WTC11 (cell line): ENCODE results near the gene MYLK.

ENCODE experiments used
- ATF1 ChIP-seq: sonication (generic); formaldehyde crosslinking; IDR thresholded peaks from 2 replicates; pipeline ENCODE4 v1.8.1; 2023; ENCODE audit warnings: mild to moderate bottlenecking, moderate library complexity, missing genetic modification reagents
- CBFB ChIP-seq: sonication (generic); formaldehyde crosslinking; IDR thresholded peaks from 2 replicates; pipeline ENCODE4 v1.8.1; 2022; ENCODE audit warnings: mild to moderate bottlenecking, low read depth, missing genetic modification reagents
- MAX ChIP-seq: sonication (generic); formaldehyde crosslinking; IDR thresholded peaks from 2 replicates; pipeline ENCODE4 v1.8.0; 2022; ENCODE audit warnings: mild to moderate bottlenecking, missing genetic modification reagents
- NFYB ChIP-seq: sonication (generic); formaldehyde crosslinking; conservative IDR thresholded peaks from 2 replicates; pipeline ENCODE4 v1.8.0; 2022; ENCODE audit warnings: low read depth, missing genetic modification reagents
- NR2C2 ChIP-seq: sonication (generic); formaldehyde crosslinking; IDR thresholded peaks from 2 replicates; pipeline ENCODE4 v1.8.0; 2022; ENCODE audit warnings: mild to moderate bottlenecking, missing genetic modification reagents
- NR3C1 ChIP-seq: sonication (generic); formaldehyde crosslinking; conservative IDR thresholded peaks from 2 replicates; pipeline ENCODE4 v1.8.1; 2023; ENCODE audit warnings: low read depth, mild to moderate bottlenecking, missing genetic modification reagents
- PREB ChIP-seq: sonication (generic); formaldehyde crosslinking; IDR thresholded peaks from 2 replicates; pipeline ENCODE4 v1.8.1; 2022; ENCODE audit warnings: mild to moderate bottlenecking, missing genetic modification reagents, moderate library complexity, borderline replicate concordance
- SOX15 ChIP-seq: fragments of 250-450 bp; sonication (Bioruptor Pico); IDR thresholded peaks from 2 replicates; pipeline ENCODE4 v1.9.0; 2021; ENCODE audit warnings: mild to moderate bottlenecking
- ZMAT4 ChIP-seq: fragments of 250-450 bp; sonication (Bioruptor Pico); IDR thresholded peaks from 2 replicates; pipeline ENCODE4 v1.9.0; 2021; ENCODE audit warnings: mild to moderate bottlenecking
- ZNF281 ChIP-seq: sonication (generic); formaldehyde crosslinking; IDR thresholded peaks from 2 replicates; pipeline ENCODE4 v1.8.0; 2023; ENCODE audit warnings: mild to moderate bottlenecking, missing genetic modification reagents
- TF ChIP-seq, protein P1 (sequence below): fragments of 200-600 bp; IDR thresholded peaks from 2 replicates; pipeline ENCODE4 v1.8.0; 2022; ENCODE audit warnings: antibody characterized with exemption
- TF ChIP-seq, protein P2 (sequence below): sonication (generic); formaldehyde crosslinking; IDR thresholded peaks from 2 replicates; pipeline ENCODE4 v1.8.1; 2023; ENCODE audit warnings: mild to moderate bottlenecking, missing genetic modification reagents
- TF ChIP-seq, protein P3 (sequence below): sonication (generic); formaldehyde crosslinking; IDR thresholded peaks from 2 replicates; pipeline ENCODE4 v1.8.1; 2023; ENCODE audit warnings: mild to moderate bottlenecking, missing genetic modification reagents, moderate library complexity
- TF ChIP-seq, protein P4 (sequence below): sonication (generic); formaldehyde crosslinking; conservative IDR thresholded peaks from 2 replicates; pipeline ENCODE4 v1.8.1; 2022; ENCODE audit warnings: mild to moderate bottlenecking, missing genetic modification reagents

GRCh38 chr3:123634149-123635051, 249.7 kb downstream of the MYLK start:
- TF ChIP-seq, protein P1, sequence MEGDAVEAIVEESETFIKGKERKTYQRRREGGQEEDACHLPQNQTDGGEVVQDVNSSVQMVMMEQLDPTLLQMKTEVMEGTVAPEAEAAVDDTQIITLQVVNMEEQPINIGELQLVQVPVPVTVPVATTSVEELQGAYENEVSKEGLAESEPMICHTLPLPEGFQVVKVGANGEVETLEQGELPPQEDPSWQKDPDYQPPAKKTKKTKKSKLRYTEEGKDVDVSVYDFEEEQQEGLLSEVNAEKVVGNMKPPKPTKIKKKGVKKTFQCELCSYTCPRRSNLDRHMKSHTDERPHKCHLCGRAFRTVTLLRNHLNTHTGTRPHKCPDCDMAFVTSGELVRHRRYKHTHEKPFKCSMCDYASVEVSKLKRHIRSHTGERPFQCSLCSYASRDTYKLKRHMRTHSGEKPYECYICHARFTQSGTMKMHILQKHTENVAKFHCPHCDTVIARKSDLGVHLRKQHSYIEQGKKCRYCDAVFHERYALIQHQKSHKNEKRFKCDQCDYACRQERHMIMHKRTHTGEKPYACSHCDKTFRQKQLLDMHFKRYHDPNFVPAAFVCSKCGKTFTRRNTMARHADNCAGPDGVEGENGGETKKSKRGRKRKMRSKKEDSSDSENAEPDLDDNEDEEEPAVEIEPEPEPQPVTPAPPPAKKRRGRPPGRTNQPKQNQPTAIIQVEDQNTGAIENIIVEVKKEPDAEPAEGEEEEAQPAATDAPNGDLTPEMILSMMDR: no peak
- TF ChIP-seq NR3C1 (CRISPR knock-in tag) (no peak), CBFB (CRISPR knock-in tag) (no peak), ZMAT4 (no peak), PREB (CRISPR knock-in tag) (no peak), ZNF281 (CRISPR knock-in tag) (no peak), SOX15 (CRISPR knock-in tag) (no peak), ATF1 (no peak), MAX (CRISPR knock-in tag) (no peak), NFYB (CRISPR knock-in tag) (no peak), NR2C2 (CRISPR knock-in tag) (no peak)
- TF ChIP-seq, protein P2, sequence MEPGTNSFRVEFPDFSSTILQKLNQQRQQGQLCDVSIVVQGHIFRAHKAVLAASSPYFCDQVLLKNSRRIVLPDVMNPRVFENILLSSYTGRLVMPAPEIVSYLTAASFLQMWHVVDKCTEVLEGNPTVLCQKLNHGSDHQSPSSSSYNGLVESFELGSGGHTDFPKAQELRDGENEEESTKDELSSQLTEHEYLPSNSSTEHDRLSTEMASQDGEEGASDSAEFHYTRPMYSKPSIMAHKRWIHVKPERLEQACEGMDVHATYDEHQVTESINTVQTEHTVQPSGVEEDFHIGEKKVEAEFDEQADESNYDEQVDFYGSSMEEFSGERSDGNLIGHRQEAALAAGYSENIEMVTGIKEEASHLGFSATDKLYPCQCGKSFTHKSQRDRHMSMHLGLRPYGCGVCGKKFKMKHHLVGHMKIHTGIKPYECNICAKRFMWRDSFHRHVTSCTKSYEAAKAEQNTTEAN (CRISPR knock-in tag): no peak
- TF ChIP-seq, protein P3, sequence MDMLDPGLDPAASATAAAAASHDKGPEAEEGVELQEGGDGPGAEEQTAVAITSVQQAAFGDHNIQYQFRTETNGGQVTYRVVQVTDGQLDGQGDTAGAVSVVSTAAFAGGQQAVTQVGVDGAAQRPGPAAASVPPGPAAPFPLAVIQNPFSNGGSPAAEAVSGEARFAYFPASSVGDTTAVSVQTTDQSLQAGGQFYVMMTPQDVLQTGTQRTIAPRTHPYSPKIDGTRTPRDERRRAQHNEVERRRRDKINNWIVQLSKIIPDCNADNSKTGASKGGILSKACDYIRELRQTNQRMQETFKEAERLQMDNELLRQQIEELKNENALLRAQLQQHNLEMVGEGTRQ (CRISPR knock-in tag): no peak
- TF ChIP-seq, protein P4, sequence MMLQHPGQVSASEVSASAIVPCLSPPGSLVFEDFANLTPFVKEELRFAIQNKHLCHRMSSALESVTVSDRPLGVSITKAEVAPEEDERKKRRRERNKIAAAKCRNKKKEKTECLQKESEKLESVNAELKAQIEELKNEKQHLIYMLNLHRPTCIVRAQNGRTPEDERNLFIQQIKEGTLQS: no peak
